Activated CD4-positive, alpha-beta T cell treated with anti-CD3 and anti-CD28 coated beads for 4 hours (primary cell): ENCODE data around the gene CDK19.

ENCODE experiments used
- DNase-seq, 2 donors: peaks; one replicate each; pipeline ENCODE4 v3.0.0-alpha.2; 2020

Gene CDK19

DNA sequence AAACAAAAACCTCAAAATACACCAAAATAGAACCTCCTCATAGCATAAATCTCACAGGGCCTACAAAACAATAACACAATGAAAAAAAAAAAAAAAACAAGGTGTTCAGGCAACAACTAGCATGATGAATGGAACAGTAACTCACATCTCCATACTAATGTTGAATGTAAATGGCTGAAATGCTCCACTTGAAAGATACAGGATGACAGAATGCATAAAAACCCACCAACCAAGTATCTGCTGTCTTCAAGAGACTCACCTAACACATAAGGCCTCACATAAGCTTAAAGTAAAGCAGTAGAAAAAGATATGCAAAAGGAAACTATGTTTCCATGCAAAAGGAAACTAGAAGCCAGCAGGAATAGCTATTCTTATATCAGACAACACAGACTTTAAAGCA lies 121.3 kb downstream of the CDK19 start:
- DNase-seq = no peak

DNA sequence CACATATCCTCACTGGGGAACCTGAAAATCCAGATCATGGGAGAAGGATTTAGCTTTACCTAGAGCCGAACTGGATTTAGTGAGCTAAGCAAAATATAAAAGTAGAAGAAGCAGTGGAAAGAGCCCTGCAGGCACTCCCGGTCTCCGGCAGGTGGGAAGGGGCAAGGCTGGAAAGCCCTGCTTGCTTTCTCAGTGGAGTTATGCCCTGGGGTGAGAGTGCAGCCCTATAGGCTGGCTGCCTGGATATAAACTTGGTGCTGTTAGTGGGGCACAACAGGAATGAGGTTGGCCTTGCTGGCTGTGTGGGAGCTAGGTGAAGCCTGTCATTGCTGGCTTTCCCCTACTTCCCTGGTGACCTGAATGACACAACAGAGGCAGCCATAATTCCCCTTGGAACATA lies 122.0 kb downstream of the CDK19 start:
- no peak for DNase-seq

DNA sequence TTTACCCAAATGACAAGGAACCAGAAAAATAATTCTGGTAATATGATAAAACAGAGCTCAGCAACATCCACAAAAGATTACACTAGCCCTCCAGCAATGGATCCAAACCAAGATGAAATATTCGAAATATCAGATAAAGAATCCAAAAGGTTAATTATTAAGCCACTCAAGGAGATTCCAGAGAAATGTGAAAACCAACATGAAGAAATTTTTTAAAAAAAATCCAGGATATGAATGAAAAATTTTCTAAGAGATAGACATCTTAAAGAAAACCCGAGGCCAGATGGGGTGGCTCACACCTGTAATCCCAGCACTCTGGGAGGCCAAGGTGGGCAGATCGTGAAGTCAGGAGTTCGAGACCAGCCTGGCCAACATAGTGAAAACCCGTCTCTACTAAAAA lies 124.4 kb downstream of the CDK19 start:
- no peak for DNase-seq

DNA sequence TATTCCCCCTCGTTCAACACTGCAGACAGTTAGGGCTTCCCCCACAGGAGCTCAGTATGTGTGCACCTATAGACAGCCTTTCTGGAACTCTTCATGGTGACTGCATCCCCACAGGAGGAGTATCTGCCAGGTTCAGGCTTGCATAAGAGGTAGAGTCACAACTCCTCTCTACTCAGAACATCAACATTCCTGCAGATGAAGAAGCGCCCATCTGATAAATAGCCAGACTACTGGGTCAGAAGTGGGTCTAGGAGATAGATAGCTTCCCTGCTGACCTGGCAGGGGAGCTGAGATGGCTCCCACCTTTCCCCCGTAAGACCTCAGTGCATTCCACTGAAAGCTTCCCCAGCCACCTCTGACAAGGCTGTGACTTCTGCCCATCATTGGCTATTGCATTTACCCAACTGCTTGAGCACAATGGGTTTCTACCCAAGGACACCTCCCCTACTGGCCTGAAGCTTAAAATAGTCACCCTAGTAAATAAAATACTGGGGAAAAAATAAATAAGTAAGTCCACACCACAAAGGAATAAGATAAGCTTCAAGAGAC lies 125.1 kb downstream of the CDK19 start:
- DNase-seq = no peak

DNA sequence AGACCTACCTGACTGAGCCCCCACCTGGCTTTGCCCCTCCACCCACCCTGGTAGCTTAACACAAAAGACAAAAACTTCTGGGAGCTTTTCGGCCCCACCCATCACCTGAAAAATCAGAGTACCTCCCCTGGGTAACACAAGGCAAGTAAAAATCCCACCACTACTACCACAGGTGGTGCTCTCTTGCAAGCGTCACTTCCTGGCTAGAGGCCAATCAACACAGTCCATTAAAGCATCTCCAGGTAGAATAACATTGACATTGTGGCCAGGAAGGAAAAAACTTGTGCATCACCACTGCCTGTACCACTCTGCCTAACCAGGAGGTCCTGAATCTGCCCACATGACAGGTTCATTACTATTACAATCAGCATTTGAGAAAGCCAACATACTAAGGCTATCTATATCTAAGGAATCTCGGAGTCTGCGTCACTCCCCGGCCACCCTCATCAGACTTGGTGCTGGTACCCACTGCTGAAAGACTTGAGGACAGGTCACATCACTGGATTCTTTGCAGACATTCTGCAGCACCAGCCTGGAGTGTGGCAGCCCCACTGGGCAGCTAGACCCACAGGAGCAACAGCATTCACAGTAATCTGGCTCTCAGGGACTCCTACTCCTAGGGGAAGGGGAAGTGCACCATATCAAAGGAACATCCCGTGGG lies 125.9 kb downstream of the CDK19 start:
- DNase-seq = no peak

DNA sequence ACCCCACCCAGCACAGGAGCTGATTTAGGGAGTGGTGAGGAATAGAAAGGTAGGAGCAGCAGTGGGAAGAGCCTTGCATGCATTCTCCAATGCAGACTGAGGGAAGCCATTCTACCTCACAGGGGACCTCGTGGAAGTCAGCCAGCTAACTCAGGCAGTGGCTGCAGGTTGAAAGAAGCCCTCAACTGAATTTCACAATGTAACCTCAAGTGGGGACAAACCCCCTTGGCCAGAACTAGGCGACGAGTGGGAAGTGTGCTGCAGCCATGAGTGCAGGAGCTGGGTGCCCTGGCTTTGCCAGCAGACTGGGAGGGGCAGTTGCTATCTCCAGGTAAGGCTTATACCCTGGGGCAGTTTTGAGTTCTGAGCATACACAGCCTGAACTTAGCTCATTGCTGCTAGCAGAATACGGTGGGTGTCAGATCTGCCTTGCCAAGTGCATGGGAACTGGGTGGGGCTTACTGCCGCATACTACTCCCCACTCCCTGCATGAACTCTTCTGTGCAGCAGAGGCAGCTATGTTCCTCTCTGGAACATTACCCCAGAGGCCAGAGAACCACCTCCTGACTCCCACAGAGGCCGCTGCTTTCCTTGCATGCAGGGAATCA lies 126.5 kb downstream of the CDK19 start:
- no peak for DNase-seq

DNA sequence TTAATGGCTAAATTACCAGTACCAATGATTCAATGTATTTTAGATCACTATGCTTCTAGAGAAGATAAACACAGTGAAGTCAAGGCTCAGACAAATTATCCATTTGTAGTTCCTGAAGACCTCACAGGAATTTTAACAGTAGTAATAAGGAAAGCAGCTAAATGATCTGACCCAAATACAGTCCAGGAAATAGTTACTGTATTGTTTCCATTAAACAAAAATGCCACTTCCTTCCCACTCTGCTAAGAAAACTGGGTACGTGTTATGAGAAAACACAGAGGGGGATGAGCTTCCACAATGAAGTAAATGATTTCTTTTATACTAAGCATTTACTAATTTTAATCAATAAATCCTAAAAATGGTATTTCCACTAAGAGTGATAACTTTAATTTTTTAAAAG lies 127.9 kb downstream of the CDK19 start:
- DNase-seq = no peak

DNA sequence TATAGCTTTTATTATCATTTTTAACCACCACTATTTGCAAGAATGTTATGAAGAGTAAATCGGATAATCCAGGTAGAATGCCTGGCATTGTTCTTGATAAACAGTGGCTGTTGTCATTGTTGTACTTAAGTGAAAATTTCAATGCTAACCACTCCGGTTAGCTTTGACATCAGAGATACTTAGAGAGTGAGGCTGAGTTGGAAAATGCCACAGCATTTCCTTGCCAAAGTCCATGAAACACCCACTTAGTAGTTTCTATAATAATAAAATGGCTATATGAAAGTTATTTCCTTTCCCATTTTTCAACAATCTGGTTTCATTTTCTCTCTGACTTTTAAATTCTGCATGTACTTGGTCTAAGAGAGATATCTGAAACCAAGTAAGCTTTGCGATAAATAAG lies 132.0 kb downstream of the CDK19 start:
- DNase-seq = no peak

DNA sequence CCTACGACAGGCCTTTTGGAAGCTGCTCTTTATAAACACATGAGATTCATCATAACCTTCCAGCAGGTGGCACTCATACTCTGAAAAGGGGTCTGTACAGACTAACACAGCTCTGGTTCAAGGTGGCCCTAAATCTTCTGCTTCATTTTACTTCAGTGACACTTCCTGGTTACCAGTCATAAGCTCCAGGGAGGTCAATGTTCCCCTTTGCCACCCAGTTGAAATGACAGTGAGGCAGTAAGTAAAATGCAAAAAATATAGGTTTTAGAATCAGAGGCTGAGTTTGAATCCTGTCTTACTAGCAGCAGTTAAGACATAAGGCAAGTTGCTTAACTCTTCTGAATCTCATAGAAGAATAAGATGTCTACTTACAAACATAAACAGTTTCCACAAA lies 132.8 kb downstream of the CDK19 start:
- peak; percentile 63 to 76 for DNase-seq

DNA sequence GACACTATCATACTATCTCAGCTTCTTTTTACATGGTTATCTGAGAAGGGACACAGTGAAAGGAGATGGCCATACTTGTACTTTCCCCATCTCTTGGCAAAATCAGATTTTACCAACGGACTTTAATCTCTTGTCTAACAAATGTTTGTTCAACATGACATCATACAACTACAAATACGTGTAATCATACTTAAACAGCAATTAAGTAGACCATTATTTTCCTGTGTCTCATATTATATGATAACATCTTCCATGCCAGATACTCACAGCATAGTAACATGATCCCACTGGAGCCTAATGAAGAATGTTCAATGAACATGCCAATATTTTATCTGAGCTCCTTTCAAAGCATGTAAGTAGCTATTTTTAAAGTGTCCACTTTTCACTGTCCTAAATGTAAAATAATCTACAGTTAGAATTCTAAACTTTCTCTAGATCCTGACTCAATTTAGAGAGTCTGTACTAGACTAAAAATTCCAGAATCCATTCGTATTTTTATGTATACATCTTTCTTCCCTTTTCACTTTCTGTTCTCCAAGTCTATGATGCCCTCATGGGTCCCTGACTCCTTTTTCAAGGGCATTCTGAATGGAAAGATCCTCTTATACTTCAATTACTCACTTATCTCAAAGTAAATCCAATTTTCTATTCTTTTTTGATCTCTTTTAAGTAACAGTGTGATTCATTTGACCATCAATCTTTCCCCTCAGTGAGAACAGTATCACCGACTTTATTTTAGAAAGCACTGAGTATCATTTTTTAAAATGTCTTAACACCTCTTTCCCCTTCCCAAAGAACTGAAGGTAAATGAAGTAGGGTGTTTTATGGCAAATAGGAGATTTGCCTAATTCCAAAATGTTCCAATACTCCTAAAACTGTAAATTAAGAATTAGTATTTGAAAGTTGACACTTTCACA lies 133.5 kb downstream of the CDK19 start:
- DNase-seq = no peak

DNA sequence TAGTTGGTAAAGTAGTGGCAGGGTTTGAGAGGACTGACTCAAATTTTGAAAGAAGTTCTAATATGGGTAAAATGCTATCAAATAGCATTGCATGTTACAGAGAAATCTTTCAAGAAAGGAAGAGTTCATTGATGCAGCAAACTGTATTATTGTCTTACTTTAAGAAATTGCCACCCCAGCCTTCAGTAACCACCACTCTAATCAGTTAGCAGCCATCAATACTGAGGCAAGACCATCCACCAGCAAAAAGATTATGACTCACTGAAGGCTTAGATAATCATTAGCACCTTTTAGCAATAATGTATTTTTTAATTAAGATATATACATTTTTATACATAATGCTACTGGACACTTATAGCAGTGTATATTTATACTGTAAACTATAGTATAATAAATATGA lies 138.9 kb downstream of the CDK19 start:
- DNase-seq = no peak

DNA sequence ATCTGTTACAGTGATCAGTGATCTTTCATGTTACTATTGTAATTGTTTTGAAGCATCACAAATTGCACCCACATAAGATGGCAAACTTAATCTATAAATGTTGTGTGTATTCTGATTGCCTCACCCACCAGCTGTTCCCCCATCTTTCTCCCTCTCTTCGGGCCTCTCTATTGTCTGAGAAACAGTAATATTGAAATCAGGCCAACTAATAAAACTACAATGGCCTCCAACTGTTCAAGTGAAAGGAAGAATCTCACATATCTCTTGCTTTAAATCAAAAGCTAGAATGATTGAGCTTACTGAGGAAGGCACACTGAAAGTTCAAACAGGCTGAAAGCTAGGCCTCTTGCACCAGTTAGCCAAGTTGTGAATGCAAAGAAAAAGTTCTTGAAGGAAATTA lies 141.2 kb downstream of the CDK19 start:
- no peak for DNase-seq

DNA sequence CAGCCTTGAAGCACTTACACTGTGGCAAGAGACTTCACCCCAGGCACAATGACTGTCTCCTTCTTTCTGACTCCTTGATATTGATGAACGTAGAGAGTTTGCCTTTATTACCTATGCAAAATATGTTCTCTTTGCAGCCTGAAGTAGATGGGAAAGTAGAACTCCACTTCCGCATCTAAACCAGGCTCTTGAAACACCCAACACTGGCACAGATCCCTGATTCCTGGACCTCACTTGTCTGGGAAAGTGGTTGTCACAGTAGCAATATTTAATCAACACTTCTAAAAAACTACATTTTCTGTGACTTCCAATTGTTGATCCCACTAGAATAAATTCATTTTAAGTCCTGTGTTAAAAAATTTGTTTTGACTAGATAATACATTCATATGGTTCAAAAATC lies 143.1 kb downstream of the CDK19 start:
- no peak for DNase-seq

DNA sequence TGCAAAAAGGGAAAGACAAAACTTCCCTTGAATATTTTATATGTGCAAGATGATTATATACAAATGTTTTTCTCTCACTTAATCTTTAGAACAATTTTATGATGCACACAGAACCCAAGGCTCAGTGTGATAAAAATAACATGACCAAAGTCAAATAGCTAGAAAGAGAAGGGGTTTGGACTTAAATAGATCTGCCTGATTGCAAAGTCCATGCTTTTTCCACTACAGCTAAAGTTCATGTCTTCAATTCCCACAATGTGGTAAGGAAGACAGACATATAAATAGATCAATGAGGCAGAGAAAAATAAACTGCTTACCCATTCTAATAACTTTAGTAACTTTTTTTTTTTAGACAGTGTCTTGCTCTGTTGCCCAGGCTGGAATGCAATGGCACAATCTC lies 143.8 kb downstream of the CDK19 start:
- no peak for DNase-seq

DNA sequence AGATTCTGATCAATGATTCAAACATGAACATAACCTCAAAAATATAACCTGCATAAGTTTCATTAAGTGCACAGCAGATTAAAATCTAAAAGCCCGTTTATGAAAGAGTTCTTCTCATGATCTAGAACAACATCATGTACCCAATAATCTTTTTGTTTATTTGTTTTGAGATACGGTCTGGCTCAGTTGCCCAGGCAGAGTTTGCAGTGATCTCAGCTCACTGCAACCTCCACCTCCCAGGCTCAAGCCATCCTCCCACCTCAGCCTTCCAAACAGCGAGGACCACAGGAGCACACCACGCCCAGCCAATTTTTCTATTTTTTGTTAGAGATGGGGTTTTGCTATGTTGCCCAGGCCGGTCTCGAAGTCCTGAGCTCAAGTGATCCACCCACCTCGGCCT lies 149.7 kb downstream of the CDK19 start:
- no peak for DNase-seq

DNA sequence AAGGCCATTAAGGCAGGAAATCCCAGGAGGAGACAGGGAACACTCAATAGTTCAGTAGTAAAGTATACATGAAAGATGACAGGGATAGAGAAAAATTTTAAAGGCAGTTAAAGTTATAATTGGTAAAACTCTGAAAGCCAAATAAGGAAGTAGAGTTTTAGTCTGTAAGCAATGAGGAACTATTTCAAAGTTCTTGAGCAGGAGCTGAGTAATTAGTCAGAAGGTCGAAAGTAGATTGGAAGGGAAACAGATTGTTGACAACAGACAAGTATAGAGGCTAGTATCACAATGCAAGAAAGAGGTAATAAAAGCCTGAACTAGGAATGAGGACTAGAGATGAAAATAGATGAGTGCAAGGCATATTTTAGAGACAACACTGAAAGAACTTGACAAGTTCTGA lies 150.3 kb downstream of the CDK19 start:
- no peak for DNase-seq

DNA sequence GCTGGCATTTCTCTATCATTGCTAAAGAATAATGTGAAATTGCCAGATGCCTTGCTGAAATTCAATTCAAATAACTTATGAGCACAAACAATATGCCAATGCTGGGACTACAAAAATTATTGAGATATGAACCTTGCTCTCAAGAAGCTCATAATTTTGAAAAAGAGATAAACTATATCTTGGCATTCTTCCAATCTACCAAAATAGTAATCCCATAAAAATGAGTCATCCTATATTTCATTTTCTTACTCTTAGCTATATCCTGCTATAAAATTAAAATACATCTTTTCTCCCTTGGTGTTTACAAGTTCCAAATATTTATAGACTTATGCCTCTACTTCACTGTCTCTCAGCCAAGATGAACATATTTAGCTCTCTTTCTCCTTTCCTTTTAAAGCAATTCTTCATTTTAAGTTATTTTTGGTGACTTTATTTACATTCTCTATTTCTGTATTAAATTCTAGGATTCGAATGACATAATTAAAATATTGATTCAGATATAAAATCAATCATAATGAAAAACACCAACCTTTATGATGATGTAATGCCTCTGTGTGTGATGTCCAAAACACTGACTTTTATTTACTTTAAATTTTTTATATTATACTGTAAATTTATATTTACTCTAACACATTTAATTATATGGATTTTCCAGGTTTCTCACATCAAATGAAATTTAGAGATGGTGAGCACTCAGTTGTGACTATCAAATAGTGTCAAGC lies 152.6 kb downstream of the CDK19 start:
- DNase-seq = no peak

DNA sequence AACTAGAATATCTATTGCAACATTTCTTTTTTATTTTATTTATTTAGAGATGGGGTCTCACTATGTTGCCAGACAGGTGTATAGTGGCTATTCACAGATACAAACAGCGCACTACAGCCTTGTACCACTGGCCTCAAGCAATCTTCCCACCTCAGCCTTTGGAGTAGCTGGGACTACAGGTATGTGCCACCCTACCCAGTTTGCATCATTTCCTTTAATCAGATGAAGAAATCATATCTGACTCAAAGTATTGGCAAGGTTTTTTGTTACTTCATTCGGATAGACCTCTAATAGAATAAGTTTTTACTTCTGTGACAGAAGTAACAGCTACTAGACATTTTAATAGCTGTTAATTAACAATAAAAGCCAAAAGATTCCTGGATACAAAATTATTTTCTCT lies 153.9 kb downstream of the CDK19 start:
- DNase-seq = no peak

DNA sequence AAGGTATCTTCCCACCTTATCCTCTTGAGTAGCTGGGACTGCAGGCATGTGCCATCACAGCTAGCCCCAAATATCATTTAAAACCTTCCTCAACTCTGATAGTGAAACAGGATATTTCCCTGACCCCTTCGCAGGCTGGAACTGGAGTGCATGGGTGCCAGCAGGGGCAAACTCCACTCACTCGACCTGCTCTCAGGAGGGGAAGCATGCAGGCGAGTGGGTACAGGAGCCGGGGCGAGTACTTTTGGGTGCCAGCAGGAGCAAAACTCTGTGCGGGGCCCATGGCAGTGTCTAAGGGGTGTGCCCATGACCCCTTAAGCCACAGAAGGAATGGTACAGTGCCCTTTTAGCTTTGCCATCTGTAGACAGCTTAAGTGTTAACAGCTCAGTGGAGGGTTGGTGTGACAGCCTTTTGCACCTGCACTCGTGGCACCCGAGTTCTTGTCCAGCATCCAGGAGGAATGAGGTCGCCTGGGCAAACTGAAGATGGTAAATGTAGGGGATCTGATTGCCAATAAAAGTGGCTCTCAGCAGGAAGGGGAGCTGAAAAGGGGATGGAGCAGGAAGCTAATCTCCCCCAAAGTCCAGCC lies 155.1 kb downstream of the CDK19 start:
- no peak for DNase-seq

DNA sequence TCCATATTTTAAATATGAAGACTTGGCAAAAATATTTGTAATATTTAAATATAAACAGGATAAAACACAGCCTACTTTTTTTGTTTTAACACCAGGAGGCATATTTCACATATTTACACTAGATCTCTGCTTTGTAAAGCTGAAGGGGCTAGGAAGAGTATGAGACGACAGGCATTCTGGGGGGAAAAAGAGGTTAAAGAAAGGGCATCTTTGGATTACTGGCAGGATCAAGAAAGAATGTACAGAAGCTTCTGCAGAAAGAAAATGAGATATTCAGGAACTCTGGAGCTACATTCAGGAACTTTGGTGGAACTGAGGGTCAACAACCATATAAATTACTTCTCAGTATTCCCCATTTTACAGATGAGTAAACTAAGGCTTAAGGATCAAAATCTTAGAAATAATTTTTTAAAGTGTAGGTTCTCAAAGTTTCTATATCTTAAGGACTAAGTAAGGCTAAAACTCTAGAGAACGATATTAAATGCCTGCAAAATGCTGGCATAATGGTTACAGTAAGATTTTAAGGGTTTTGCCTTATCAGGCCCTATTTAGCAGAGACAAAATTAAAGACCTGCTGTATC lies 156.5 kb downstream of the CDK19 start:
- DNase-seq = no peak

DNA sequence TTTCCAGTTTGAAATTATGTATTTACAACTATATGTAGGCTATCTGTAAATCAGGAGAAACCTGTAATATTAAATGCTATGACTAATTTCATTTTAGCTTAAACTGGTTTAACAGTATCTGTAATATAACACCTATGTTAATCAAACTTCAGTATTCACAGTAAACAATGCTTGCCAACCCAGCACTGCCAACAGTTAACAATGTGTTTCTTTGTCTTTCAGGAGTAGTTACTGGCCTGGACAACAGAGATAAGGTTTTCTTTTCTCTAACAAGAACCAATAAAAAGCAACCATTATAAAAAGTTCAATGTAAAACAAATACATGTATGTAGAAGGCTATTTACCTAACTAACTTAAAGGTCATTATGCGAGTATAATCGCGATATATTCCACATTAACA lies 158.8 kb downstream of the CDK19 start:
- DNase-seq = no peak

DNA sequence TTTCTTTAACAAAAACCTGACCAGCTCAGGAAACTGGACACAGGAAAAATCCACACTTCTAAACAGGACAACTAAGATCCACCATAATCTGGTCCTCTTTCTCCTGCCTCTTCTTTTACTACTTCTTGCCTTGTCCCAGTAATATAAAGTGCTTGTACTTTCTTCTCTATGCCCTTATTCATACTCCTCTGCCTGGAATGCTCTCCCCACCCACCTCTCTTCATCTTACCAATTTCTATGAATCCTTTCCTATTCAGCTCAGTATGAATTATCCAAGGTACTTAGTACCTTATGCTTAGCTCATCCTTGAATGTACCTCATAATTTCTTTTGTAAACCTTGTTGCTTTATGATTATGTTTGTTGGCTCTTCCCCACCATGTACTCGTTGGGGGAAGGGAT lies 159.4 kb downstream of the CDK19 start:
- no peak for DNase-seq
